HG02610 (cell line): ENCODE results near the gene RBM39.
"Not testable (repeated sequence)": the region's sequence is repeated elsewhere in the genome, so short reads cannot be mapped to it uniquely, and the experiment has no call there.

Experiments used
- ATAC-seq: cut with Tn5 transposase; IDR thresholded peaks from one replicate; pipeline ENCODE4 v1.9.1; 2021; ENCODE audit warnings: mild to moderate bottlenecking, moderate library complexity; ENCODE audit not compliant: unreplicated experiment

The RBM39 gene

GRCh38 chr20:35757098-35757705, 15.1 kb upstream of the RBM39 start:
- no peak for ATAC-seq

- ATAC-seq, result no peak
Measured at GRCh38 chr20:35756404-35756803, 14.3 kb upstream of the RBM39 start.

- ATAC-seq, result no peak
Measured at GRCh38 chr20:35750611-35751010, 8.6 kb upstream of the RBM39 start.

GRCh38 chr20:35744492-35744841, 2.4 kb upstream of the RBM39 start:
- ATAC-seq, result not testable (repeated sequence)

GRCh38 chr20:35743693-35744491, 1.8 kb upstream of the RBM39 start:
- ATAC-seq, result no peak

GRCh38 chr20:35742741-35743523, 872 bp upstream of the RBM39 start:
- ATAC-seq, result no peak

GRCh38 chr20:35739294-35740163, 2.5 kb downstream of the RBM39 start:
- ATAC-seq, result no peak

GRCh38 chr20:35738410-35739179, 3.5 kb downstream of the RBM39 start:
- no peak for ATAC-seq

GRCh38 chr20:35737865-35738333, 4.2 kb downstream of the RBM39 start:
- no peak for ATAC-seq

- no peak for ATAC-seq
Measured at GRCh38 chr20:35735826-35736470, 6.1 kb downstream of the RBM39 start.

- ATAC-seq, result no peak
Measured at GRCh38 chr20:35734777-35735649, 7.0 kb downstream of the RBM39 start.

GRCh38 chr20:35734374-35734773, 7.7 kb downstream of the RBM39 start:
- ATAC-seq, result no peak

GRCh38 chr20:35732644-35732982, 9.4 kb downstream of the RBM39 start:
- no peak for ATAC-seq

- no peak for ATAC-seq
Measured at GRCh38 chr20:35731862-35732643, 10.0 kb downstream of the RBM39 start.

- ATAC-seq, result no peak
Measured at GRCh38 chr20:35731469-35731788, 10.6 kb downstream of the RBM39 start.

GRCh38 chr20:35730583-35731468, 11.2 kb downstream of the RBM39 start:
- ATAC-seq, result no peak
